HG02610 (cell line): ENCODE results near the gene RNASE7.
"Not testable (repeated sequence)": the region's sequence is repeated elsewhere in the genome, so short reads cannot be mapped to it uniquely, and the experiment has no call there.

Experiments used
- ATAC-seq: cut with Tn5 transposase; IDR thresholded peaks from one replicate; pipeline ENCODE4 v1.9.1; 2021; ENCODE audit warnings: mild to moderate bottlenecking, moderate library complexity; ENCODE audit not compliant: unreplicated experiment

Gene RNASE7

DNA sequence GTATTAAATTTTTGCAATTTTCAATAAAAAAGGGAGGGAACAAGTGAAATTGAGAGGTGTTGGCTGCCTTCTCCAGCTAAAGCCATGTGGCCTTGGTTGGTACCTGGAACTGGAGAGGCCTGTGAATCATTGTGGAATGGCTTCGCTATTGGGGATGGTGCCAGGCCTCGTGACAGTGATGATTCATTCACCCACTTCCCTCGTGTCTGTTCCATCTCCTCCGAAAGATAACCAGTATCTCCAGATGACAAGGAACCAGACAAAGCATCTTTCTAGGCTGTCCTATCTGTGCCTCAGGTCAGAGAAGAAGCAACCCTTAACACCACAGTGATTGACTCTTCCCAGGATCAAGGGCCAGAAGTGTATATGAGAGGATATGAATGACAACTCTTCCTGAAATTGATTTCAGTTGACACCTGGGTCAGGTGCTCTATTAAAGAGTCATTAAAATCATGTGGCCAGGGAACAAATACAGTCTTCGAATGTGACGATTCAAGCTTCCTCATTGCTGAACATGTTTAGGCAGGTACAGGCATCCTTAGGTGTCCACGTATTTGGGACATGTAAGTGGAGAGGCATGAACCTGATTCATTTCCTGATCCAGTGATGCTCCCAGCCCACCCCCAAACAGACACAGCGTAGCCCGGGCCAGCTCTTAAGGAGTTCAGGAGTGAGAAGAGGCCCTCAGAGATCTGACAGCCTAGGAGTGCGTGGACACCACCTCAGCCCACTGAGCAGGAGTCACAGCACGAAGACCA, at the start of gene RNASE7:
Gene RNASE7 (plus strand): TSS at position 687 of the 758 bp plus-strand sequence. CDS start 631 bp downstream, outside the sequence.
- no peak for ATAC-seq

DNA sequence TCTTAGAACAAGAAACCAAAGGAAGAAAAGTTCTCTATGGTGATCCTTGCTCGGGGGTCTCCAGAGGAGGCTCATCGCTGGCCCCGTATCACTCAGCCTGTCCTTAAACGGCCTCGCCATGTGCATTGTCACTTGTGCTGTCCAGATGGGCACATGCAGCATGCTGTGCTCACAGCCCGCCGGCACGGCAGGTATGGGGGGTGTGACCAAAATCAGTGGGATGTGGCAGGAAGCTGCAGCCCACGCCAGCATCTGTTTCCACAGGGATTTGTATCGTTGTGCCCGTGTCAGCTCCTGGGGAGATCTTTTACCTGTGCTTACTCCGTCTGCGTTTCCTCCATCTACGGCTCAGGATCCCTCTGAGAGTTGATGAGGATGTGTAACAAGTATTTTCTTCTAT, 45.6 kb upstream of the RNASE7 start:
- ATAC-seq: no peak

- no peak for ATAC-seq
Measured at GRCh38 chr14:20997115-20997514, 45.0 kb upstream of the RNASE7 start.

DNA sequence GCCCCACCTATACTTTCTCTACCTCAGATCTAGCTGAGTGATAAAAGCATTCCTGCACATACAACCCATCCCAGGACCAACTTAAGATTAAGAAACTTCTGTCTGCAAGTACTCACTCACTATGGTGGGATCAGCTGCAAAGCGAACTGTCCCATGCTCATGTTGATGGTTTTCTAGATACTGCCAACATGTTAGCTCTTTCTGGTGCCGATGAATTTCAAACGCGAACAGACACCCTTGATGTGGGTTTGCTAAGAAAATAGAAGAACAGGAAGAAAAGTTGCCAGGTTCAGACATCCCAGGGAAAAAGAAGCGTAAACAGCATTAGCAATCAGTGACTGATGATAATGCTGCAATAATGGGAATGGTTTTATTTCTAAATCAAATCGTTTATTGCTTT, 44.6 kb upstream of the RNASE7 start:
- no peak for ATAC-seq

- no peak for ATAC-seq
Measured at GRCh38 chr14:20998139-20998538, 44.0 kb upstream of the RNASE7 start.

- no peak for ATAC-seq
Measured at GRCh38 chr14:20998674-20999366, 43.3 kb upstream of the RNASE7 start, which contains the start of gene SLC39A2. Gene SLC39A2, plus strand, starts transcription at chr14:20999293. Its CDS starts 154 bp downstream, at chr14:20999447.

GRCh38 chr14:20999591-20999990, 42.6 kb upstream of the RNASE7 start:
- no peak for ATAC-seq

DNA sequence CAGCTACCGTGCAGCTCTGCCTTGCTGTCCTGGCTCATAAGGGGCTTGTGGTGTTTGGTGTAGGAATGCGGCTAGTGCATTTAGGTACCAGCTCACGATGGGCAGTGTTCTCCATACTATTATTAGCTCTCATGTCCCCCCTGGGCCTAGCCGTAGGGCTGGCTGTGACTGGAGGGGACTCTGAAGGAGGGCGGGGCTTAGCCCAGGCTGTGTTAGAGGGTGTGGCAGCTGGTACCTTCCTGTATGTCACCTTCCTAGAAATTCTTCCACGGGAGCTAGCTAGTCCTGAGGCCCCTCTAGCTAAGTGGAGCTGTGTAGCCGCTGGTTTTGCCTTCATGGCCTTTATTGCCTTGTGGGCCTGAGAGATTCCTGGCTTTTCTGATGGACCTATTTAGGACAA, 40.9 kb upstream of the RNASE7 start:
- ATAC-seq: no peak

DNA sequence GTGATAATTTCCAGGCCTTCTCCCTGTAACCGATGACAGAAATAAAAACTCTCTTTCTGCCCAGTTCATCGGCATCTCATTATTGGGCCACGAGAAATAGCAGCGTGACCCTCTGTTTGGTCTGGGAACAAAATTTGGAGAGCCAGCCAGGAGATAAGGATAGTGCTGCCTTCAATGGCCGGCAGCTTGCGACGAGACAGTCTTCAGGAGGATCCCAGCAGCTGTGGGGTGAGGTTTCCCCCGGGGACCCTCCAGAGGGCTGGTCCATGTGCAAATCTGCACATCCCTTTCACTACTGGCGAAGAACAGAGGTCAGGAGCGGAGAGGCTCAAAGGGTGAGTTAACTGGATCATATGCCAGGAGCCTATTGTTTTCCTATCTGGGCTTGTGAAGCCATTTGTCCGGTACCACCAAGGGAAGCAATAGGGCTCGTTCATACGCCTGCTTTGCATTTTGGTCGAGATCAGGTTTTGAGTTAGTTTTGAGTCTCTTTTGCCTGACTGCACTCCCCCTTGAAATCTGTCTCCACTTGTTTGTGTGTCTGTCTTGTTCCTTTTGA, 38.3 kb upstream of the RNASE7 start:
- ATAC-seq: no peak

DNA sequence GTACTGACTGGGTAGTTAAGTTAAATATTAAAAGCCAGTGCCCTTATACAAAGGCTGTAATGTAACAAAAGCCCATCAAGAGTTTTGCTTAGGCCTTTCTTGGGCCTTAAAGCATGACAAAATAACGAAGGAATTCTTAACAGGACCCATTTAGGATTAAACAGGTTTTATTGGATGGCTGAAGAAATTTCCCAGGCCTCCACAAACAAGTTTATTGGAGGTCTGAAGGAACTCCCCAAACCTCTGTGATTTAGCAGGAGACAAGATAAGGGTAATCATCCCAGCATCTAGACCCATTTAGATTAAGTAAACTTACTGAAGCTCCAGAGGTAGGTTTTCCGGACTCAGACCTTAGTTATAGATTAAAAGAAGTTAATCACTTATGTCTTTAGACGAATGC, 32.4 kb upstream of the RNASE7 start:
- not testable (repeated sequence) for ATAC-seq

DNA sequence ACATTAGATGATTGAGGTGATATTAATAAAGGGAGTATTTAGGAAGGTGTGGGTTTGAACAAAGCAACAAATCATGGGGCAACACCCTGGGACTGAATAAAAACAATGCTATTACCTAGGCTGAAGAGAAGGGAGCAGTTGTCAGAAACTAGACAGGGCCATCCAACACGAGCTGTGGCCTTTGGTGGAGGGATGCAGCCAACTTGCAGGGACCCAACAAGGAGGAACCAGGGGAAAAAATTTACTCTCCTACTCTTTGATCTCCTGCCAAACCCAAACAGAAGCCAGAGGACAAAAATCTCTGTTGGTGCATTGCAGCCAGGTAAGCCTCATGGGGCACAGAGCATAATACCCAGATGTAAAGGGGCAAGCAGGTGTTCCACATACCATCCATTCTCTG, 31.0 kb upstream of the RNASE7 start:
- ATAC-seq: no peak

DNA sequence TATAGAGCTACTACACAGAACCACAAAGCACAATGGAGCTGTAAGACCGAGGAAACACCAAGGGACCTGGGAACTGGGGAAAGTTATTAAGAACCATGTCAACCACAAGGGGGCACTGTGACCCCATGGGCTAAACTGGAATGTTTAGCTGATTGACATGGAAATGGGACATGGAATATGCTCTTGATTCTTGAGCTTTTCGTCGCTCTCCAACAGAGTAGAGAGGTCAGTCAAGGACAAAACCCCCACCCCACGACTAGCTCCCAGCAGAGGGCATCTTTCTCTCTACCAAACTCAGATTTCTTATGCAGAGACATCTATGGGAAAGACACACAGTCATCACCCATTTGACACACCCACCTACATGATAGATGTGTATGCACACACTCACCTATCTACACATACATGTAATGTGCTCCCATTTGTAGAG, 27.4 kb upstream of the RNASE7 start:
- ATAC-seq: no peak

- ATAC-seq: no peak
Measured at GRCh38 chr14:21015312-21015711, 26.9 kb upstream of the RNASE7 start.

- ATAC-seq: no peak
Measured at GRCh38 chr14:21016413-21017190, 25.6 kb upstream of the RNASE7 start.

DNA sequence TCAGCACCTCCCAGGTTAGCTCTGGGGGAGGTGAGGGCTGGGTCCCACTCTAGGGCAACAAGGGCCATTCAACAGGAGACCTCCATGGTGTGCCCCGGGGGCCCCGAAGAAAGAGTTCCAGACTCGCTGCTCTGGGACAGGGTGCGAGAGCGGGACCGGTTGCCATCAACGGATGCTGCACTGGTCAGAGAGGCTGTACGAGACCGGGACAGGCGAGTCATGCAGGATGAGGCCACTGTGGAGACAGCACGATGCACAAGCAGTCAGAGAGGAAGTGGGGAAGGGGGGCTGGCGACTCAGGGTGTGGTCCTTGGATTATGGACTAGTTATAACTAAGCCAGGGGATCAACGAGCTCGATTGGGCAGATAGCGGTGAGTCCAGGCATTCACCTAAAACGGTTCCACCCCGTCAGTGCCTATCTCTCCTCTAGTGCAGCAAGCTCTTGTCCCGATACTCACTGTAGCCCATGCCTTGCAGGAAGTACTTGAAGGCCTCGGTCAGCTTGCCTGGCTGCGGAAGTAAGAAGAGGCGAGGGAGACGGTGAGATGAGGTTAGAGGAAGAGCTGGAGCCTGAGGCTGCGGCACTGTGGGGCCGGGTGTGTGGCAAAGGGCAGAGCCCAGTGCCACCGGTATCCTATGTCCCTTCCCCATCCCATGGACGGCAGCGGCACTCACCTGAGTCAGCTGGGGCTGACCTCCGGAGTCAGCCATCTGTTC, 24.5 kb upstream of the RNASE7 start:
- ATAC-seq: no peak

GRCh38 chr14:21018286-21018685, 23.9 kb upstream of the RNASE7 start:
- ATAC-seq: no peak

GRCh38 chr14:21018781-21019180, 23.4 kb upstream of the RNASE7 start:
- ATAC-seq: no peak

GRCh38 chr14:21019366-21019765, 22.8 kb upstream of the RNASE7 start:
- ATAC-seq: no peak

GRCh38 chr14:21020977-21021545, 21.1 kb upstream of the RNASE7 start:
- ATAC-seq: no peak

DNA sequence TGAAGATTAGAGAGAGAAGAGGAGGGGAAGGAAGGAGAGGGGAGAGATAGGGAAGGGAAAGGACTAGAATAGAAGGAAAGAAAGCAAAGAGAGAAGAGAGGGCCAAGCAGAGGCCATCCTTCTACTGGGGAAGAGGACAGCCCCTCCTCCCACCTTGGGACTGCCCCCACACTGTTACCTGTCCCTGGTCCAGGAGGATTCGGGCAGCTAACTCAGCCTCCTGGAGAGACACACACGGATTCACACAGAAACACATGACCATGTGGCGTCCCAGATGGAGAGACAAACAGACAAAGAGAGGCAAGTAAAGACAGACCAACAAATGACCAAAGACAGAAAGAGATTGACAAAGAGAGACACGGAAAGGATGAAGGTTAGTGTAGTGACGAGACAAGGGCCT, 19.5 kb upstream of the RNASE7 start:
- no peak for ATAC-seq
